Measurements from ENCODE around the gene RSPH1.

GRCh38 chr21:42440187-42440792 is 55.7 kb downstream of the RSPH1 start:
- TF ChIP-seq, protein P1, sequence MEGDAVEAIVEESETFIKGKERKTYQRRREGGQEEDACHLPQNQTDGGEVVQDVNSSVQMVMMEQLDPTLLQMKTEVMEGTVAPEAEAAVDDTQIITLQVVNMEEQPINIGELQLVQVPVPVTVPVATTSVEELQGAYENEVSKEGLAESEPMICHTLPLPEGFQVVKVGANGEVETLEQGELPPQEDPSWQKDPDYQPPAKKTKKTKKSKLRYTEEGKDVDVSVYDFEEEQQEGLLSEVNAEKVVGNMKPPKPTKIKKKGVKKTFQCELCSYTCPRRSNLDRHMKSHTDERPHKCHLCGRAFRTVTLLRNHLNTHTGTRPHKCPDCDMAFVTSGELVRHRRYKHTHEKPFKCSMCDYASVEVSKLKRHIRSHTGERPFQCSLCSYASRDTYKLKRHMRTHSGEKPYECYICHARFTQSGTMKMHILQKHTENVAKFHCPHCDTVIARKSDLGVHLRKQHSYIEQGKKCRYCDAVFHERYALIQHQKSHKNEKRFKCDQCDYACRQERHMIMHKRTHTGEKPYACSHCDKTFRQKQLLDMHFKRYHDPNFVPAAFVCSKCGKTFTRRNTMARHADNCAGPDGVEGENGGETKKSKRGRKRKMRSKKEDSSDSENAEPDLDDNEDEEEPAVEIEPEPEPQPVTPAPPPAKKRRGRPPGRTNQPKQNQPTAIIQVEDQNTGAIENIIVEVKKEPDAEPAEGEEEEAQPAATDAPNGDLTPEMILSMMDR (IDR thresholded peaks at IDR 0.05) = no peak
- TF ChIP-seq POLR2AphosphoS5 (IDR thresholded peaks at IDR 0.05) = no peak
- no peak for TF ChIP-seq POLR2A (IDR thresholded peaks at IDR 0.05)
